H9 (cell line): Measurements from ENCODE around the gene TICRR. TPM values are rescaled to one million over a fixed set of nuclear protein-coding genes. Genes with fewer than 3 reads are reported as not detected.

Source experiments
- DNase-seq: peaks from one replicate; pipeline ENCODE4 v3.0.0-alpha.2; 2017
- H2AFZ ChIP-seq: one replicate; pipeline ENCODE4 v1.6.1; 2013; ENCODE audit warnings: mild to moderate bottlenecking, low read length, control low read depth, moderate library complexity
- H2AK5ac ChIP-seq: 2 replicates; pipeline ENCODE4 v1.6.1; 2013; ENCODE audit warnings: low read length, control low read depth, mixed read lengths; ENCODE audit not compliant: insufficient read length
- H2BK120ac ChIP-seq: one replicate; pipeline ENCODE4 v1.6.1; 2013; ENCODE audit warnings: low read depth, mild to moderate bottlenecking, low read length, control low read depth, inconsistent platforms; ENCODE audit not compliant: poor library complexity, severe bottlenecking
- H2BK12ac ChIP-seq: 2 replicates; pipeline ENCODE4 v1.6.1; 2013; ENCODE audit warnings: low read length, control low read depth, mixed read lengths, low read depth; ENCODE audit not compliant: insufficient read length
- H2BK15ac ChIP-seq: 2 replicates; pipeline ENCODE4 v1.6.1; 2013; ENCODE audit warnings: low read depth, low read length, control low read depth
- H2BK20ac ChIP-seq: one replicate; pipeline ENCODE4 v1.6.1; 2013; ENCODE audit warnings: low read depth, mild to moderate bottlenecking, low read length, control low read depth, inconsistent platforms; ENCODE audit not compliant: poor library complexity, severe bottlenecking
- H2BK5ac ChIP-seq: 2 replicates; pipeline ENCODE4 v1.6.1; 2013; ENCODE audit warnings: low read length, control low read depth, mixed read lengths; ENCODE audit not compliant: insufficient read length
- H3K14ac ChIP-seq: 2 replicates; pipeline ENCODE4 v1.6.1; 2013; ENCODE audit warnings: low read length, control low read depth; ENCODE audit not compliant: insufficient read depth
- H3K18ac ChIP-seq: 2 replicates; pipeline ENCODE4 v1.6.1; 2013; ENCODE audit warnings: low read depth, mild to moderate bottlenecking, mixed read lengths, low read length, control low read depth; ENCODE audit not compliant: insufficient read length
- H3K23ac ChIP-seq: 2 replicates; pipeline ENCODE4 v1.6.1; 2013; ENCODE audit warnings: low read length, control low read depth, mixed read lengths, low read depth; ENCODE audit not compliant: insufficient read length
- H3K23me2 ChIP-seq: 2 replicates; pipeline ENCODE4 v1.6.1; 2013; ENCODE audit warnings: low read depth, mild to moderate bottlenecking, mixed read lengths, low read length, control low read depth; ENCODE audit not compliant: insufficient read length, poor library complexity, severe bottlenecking
- H3K27ac ChIP-seq: 2 replicates; pipeline ENCODE4 v1.5.1; 2013; ENCODE audit warnings: low read length, control low read depth, mixed read lengths, low read depth; ENCODE audit not compliant: insufficient read length
- H3K27me3 ChIP-seq: 2 replicates; pipeline ENCODE4 v1.6.1; 2013; ENCODE audit warnings: low read length, control low read depth, inconsistent platforms; ENCODE audit not compliant: insufficient read depth
- H3K4ac ChIP-seq: 2 replicates; pipeline ENCODE4 v1.6.1; 2013; ENCODE audit warnings: low read depth, mild to moderate bottlenecking, control low read depth, inconsistent platforms, low read length, moderate library complexity
- H3K4me1 ChIP-seq: 2 replicates; pipeline ENCODE4 v1.6.1; 2013; ENCODE audit warnings: low read length, control low read depth, inconsistent platforms; ENCODE audit not compliant: insufficient read depth
- H3K4me2 ChIP-seq: 2 replicates; pipeline ENCODE4 v1.6.1; 2013; ENCODE audit warnings: low read length, control low read depth, mixed read lengths; ENCODE audit not compliant: insufficient read length, insufficient read depth
- H3K56ac ChIP-seq: 2 replicates; pipeline ENCODE4 v1.6.1; 2013; ENCODE audit warnings: low read depth, mild to moderate bottlenecking, mixed read lengths, low read length, control low read depth; ENCODE audit not compliant: insufficient read length
- H3K79me1 ChIP-seq: 2 replicates; pipeline ENCODE4 v1.6.1; 2013; ENCODE audit warnings: low read depth, mild to moderate bottlenecking, moderate library complexity, low read length, control low read depth, inconsistent platforms; ENCODE audit not compliant: insufficient read depth, poor library complexity, severe bottlenecking
- H3K79me2 ChIP-seq: 2 replicates; pipeline ENCODE4 v1.6.1; 2013; ENCODE audit warnings: low read length, control low read depth, inconsistent platforms; ENCODE audit not compliant: insufficient read depth
- H3K9ac ChIP-seq: 2 replicates; pipeline ENCODE4 v1.6.1; 2013; ENCODE audit warnings: low read length, control low read depth, mixed read lengths; ENCODE audit not compliant: insufficient read length; ENCODE audit errors: extremely low read depth
- H3K9me3 ChIP-seq: one replicate; pipeline ENCODE4 v1.6.1; 2013; ENCODE audit warnings: low read depth, low read length, inconsistent platforms; ENCODE audit not compliant: control insufficient read depth
- H3T11ph ChIP-seq: one replicate; pipeline ENCODE4 v1.6.1; 2013; ENCODE audit warnings: mild to moderate bottlenecking, low read length, control low read depth, inconsistent platforms
- H4K20me1 ChIP-seq: one replicate; pipeline ENCODE4 v1.6.1; 2013; ENCODE audit not compliant: control insufficient read depth, insufficient read length, insufficient read depth
- H4K5ac ChIP-seq: 2 replicates; pipeline ENCODE4 v1.6.1; 2013; ENCODE audit warnings: low read depth, mild to moderate bottlenecking, mixed read lengths, low read length, control low read depth; ENCODE audit not compliant: insufficient read length
- H4K8ac ChIP-seq: replicated peaks from 2 replicates; pipeline ENCODE4 v1.6.1; 2013; ENCODE audit warnings: low read length, control low read depth, mixed read lengths, low read depth; ENCODE audit not compliant: insufficient read length
- H4K91ac ChIP-seq: 2 replicates; pipeline ENCODE4 v1.6.1; 2013; ENCODE audit warnings: low read depth, mild to moderate bottlenecking, moderate library complexity, mixed read lengths, low read length, control low read depth; ENCODE audit not compliant: insufficient read length
- H3K27ac Mint-ChIP-seq, 3 experiments: 2 replicates in 2 of 3; 3 replicates in 1 of 3; pipeline ENCODE4 v1.8.0; 2020 to 2021; ENCODE audit warnings: mixed read lengths in 3 of 3, mild to moderate bottlenecking in 1 of 3, moderate library complexity in 1 of 3
- H3K27me3 Mint-ChIP-seq: 2 replicates; pipeline ENCODE4 v1.8.0; 2021; ENCODE audit warnings: low read depth, mild to moderate bottlenecking, moderate library complexity, mixed read lengths
- H3K36me3 Mint-ChIP-seq, 3 experiments: 2 replicates in 2 of 3; 3 replicates in 1 of 3; pipeline ENCODE4 v1.8.0; 2020 to 2021; ENCODE audit warnings: low read depth in 3 of 3, mixed read lengths in 3 of 3; ENCODE audit not compliant: insufficient read depth in 1 of 3
- H3K4me1 Mint-ChIP-seq, 2 experiments: 2 replicates each; pipeline ENCODE4 v1.8.0; 2020; ENCODE audit warnings: mixed read lengths in 2 of 2
- H3K4me3 Mint-ChIP-seq, 2 experiments: 2 replicates in 1 of 2; 3 replicates in 1 of 2; pipeline ENCODE4 v1.8.0; 2020 to 2021; ENCODE audit warnings: mild to moderate bottlenecking in 2 of 2, mixed read lengths in 2 of 2, moderate library complexity in 1 of 2
- H3K9me3 Mint-ChIP-seq, 2 experiments: 2 replicates in 1 of 2; 3 replicates in 1 of 2; pipeline ENCODE4 v1.8.0; 2020; ENCODE audit warnings: mild to moderate bottlenecking in 2 of 2, mixed read lengths in 2 of 2, moderate library complexity in 1 of 2
- CTCF ChIP-seq: fragments of 200-600 bp; sonication (generic); conservative IDR thresholded peaks from 3 replicates; pipeline ENCODE4 v1.8.0; 2021; ENCODE audit warnings: antibody characterized with exemption, mild to moderate bottlenecking
- WGBS: extraction: QIAGEN DNeasy Blood & Tissue Kit; methylation state at CpG from one replicate; pipeline ENCODE4 v1.1.7; 2013; ENCODE audit warnings: missing lambda C conversion rate, low lambda C conversion rate, mixed read lengths; ENCODE audit not compliant: insufficient read length; ENCODE audit errors: extremely low coverage; 5-methylcytosine and 5-hydroxymethylcytosine counted together
- total RNA-seq: library from RNA; stranded (reverse); gene quantifications from 2 replicates; pipeline ENCODE4 v1.2.1, GENCODE V29; 2021

Gene TICRR
- total RNA-seq, 1 experiment from 2014 or later = 26.0 TPM

- H3K4me2 ChIP-seq = peak overlapping the region; percentile 31
Measured at GRCh38 chr15:89665449-89666181, 90.3 kb downstream of the TICRR start.

More at GRCh38 chr15:89665449-89666181, 90.3 kb downstream of the TICRR start:
- Histone ChIP-seq H3K14ac (no peak overlapping the region), H2BK5ac (no peak overlapping the region), H3K27ac (no peak overlapping the region), H3K9me3 (no peaks in the 10 kb centered on the region), H2AFZ (no peak overlapping the region), H2BK12ac (no peak overlapping the region), H4K8ac (no peak overlapping the region), H3K4me1 (no peaks in the 10 kb centered on the region), H2BK20ac (no peak overlapping the region), H3T11ph (no peak overlapping the region), H2AK5ac (no peak overlapping the region), H2BK120ac (no peak overlapping the region), H3K9ac (no peak overlapping the region), H3K27me3 (no peaks in the 10 kb centered on the region; the same call in 1 of the 2 replicates), H3K23me2 (no peaks in the 10 kb centered on the region), H2BK15ac (no peak overlapping the region), H3K79me1 (no peaks in the 10 kb centered on the region), H3K18ac (no peak overlapping the region), H3K4ac (no peak overlapping the region), H4K91ac (no peak overlapping the region), H4K20me1 (no peaks in the 10 kb centered on the region), H3K56ac (no peak overlapping the region), H3K23ac (no peak overlapping the region), H4K5ac (no peak overlapping the region), H3K79me2 (no peaks in the 10 kb centered on the region)
- peaks cover 37% of the 10 kb centered on the region for H3K27me3 Mint-ChIP-seq
- peak overlapping the region; percentile 48 to 51; a peak in 3 of 5 replicates for H3K4me3 Mint-ChIP-seq
- H3K4me1 Mint-ChIP-seq = peaks cover 9 to 20% of the 10 kb centered on the region in 2 experiments
- TF ChIP-seq CTCF = no peak
- WGBS = no CpG with 5 or more reads among the region's 72 CpGs
- DNase-seq = peak; percentile 64
- no peaks in the 10 kb centered on the region for H3K9me3 Mint-ChIP-seq
- no peak overlapping the region for H3K27ac Mint-ChIP-seq
- no peaks in the 10 kb centered on the region; a peak in 1 of 7 replicates for H3K36me3 Mint-ChIP-seq
